Left lobe of liver (tissue), 2 donors: ENCODE data around the gene RDH5. TPM values are rescaled to one million over a fixed set of nuclear protein-coding genes. Genes with fewer than 3 reads are reported as not detected.

Experiments
- ATAC-seq: fragments of 200-7000 bp; cut with Tn5 transposase; one replicate; pipeline ENCODE4 v1.9.1; 2020; ENCODE audit warnings: mild to moderate bottlenecking, moderate library complexity
- DNase-seq: peaks from one replicate; pipeline ENCODE4 v3.0.0-alpha.2; 2020; ENCODE audit warnings: low spot score
- total RNA-seq: library from RNA; stranded (reverse); gene quantifications from one replicate; pipeline ENCODE4 v1.2.1, GENCODE V29; 2021
- donor health status: DM: no; HTN: no; CAD: no; lungs with moderate emphysema.
- donor health status: DM: no; HTN: yes; CAD: no.

RDH5 gene
- total RNA-seq, 1 donor from 2014 or later = 60.0 TPM

- ATAC-seq (no peak), DNase-seq (no peak)
These were observed 24.8 kb upstream of the RDH5 start for GRCh38 chr12:55695349-55695748.

- DNase-seq = no peak
- no peak for ATAC-seq
These were observed 24.1 kb upstream of the RDH5 start for GRCh38 chr12:55696141-55696540.

GRCh38 chr12:55696796-55697462, 23.3 kb upstream of the RDH5 start:
- ATAC-seq = no peak
- DNase-seq = no peak

GRCh38 chr12:55697686-55698085, 22.5 kb upstream of the RDH5 start:
- ATAC-seq (no peak), DNase-seq (no peak)

GRCh38 chr12:55698241-55698955, 21.8 kb upstream of the RDH5 start:
- no peak for DNase-seq
- ATAC-seq = no peak

GRCh38 chr12:55698965-55699364, 21.2 kb upstream of the RDH5 start:
- ATAC-seq = no peak
- DNase-seq = no peak

GRCh38 chr12:55699471-55700055, 20.6 kb upstream of the RDH5 start:
- ATAC-seq (no peak), DNase-seq (no peak)

- no peak for DNase-seq
- no peak for ATAC-seq
These were observed 19.8 kb upstream of the RDH5 start for GRCh38 chr12:55700255-55701018.

- ATAC-seq (no peak), DNase-seq (no peak)
These were observed 17.3 kb upstream of the RDH5 start for GRCh38 chr12:55702861-55703260.

GRCh38 chr12:55703288-55703687, 16.9 kb upstream of the RDH5 start:
- DNase-seq = no peak
- ATAC-seq = no peak

- ATAC-seq = no peak
- DNase-seq = no peak
These were observed 16.1 kb upstream of the RDH5 start for GRCh38 chr12:55703901-55704761.

GRCh38 chr12:55704824-55705718, 15.1 kb upstream of the RDH5 start:
- DNase-seq (no peak), ATAC-seq (no peak)

- no peak for DNase-seq
- ATAC-seq = peak; percentile 23
These were observed 14.3 kb upstream of the RDH5 start for GRCh38 chr12:55705782-55706402.

GRCh38 chr12:55706568-55707218, 13.5 kb upstream of the RDH5 start:
- ATAC-seq = no peak

GRCh38 chr12:55707219-55707671, 12.9 kb upstream of the RDH5 start:
- DNase-seq = no peak
- ATAC-seq = peak; percentile 12

More at GRCh38 chr12:55706568-55707218, 13.5 kb upstream of the RDH5 start:
- no peak for DNase-seq

GRCh38 chr12:55707841-55708694, 12.1 kb upstream of the RDH5 start, which contains the start of gene ITGA7:
Gene ITGA7 (minus strand): TSS chr12:55707904. CDS start chr12:55707682, 222 bp downstream.
- DNase-seq (peak; percentile 60), ATAC-seq (peak; percentile 78)

- DNase-seq = no peak
- ATAC-seq = no peak
These were observed 11.4 kb upstream of the RDH5 start for GRCh38 chr12:55708695-55709233.
